Astrocyte (in vitro differentiated cells and primary cell): ENCODE data around the gene PTPN4.

Experiments
- EZH2 ChIP-seq: IDR thresholded peaks from 2 replicates; pipeline ENCODE4 v1.6.1; 2012; ENCODE audit warnings: mild to moderate bottlenecking, low read length, inconsistent platforms; ENCODE audit not compliant: insufficient read depth
- TF ChIP-seq, protein P1 (sequence below): IDR thresholded peaks from 2 replicates; pipeline ENCODE4 v1.5.1; 2011; ENCODE audit warnings: low read depth, mild to moderate bottlenecking, inconsistent platforms, low read length, moderate library complexity; ENCODE audit not compliant: insufficient read depth

DNA sequence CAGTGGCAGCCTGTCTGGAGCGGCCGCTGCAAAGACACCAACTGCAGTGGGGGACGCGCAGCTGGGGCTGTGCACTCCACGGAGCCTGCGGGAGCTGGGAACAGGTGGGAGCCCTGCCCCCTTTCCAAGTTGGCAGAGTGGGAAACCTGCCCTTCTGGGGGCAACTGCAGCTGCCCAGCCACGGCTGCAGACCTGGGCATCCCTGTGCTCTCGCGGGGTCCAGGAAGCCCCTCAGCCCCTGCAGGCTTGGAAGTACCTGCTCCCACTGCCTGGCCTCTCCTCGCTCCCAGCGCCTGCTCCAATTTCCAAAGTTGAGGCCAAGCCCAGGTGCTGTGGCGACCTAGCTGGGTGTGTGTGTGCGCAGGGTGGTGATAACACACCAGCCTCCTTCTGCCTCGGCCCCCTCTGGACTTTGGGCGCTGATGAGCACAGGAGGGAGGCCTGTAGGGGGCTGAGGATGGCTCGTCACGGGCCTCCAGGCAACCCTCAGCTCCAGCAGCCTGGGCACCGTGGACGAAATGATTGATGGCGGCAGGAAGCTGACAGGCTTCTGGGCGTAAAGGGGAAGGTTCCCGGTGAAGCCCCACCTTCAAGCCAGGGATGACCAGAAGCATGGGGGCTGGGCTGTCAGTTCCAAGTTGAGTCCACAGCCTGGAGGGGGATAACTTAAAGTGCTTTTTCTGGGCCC is 76.9 kb downstream of the PTPN4 start:
- TF ChIP-seq, protein P1, sequence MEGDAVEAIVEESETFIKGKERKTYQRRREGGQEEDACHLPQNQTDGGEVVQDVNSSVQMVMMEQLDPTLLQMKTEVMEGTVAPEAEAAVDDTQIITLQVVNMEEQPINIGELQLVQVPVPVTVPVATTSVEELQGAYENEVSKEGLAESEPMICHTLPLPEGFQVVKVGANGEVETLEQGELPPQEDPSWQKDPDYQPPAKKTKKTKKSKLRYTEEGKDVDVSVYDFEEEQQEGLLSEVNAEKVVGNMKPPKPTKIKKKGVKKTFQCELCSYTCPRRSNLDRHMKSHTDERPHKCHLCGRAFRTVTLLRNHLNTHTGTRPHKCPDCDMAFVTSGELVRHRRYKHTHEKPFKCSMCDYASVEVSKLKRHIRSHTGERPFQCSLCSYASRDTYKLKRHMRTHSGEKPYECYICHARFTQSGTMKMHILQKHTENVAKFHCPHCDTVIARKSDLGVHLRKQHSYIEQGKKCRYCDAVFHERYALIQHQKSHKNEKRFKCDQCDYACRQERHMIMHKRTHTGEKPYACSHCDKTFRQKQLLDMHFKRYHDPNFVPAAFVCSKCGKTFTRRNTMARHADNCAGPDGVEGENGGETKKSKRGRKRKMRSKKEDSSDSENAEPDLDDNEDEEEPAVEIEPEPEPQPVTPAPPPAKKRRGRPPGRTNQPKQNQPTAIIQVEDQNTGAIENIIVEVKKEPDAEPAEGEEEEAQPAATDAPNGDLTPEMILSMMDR: no peak
- no peak for TF ChIP-seq EZH2
